Measurements from ENCODE around the gene ZNF770.
"Not testable (repeated sequence)": the region's sequence is repeated elsewhere in the genome, so short reads cannot be mapped to it uniquely, and the experiment has no call there.

DNA sequence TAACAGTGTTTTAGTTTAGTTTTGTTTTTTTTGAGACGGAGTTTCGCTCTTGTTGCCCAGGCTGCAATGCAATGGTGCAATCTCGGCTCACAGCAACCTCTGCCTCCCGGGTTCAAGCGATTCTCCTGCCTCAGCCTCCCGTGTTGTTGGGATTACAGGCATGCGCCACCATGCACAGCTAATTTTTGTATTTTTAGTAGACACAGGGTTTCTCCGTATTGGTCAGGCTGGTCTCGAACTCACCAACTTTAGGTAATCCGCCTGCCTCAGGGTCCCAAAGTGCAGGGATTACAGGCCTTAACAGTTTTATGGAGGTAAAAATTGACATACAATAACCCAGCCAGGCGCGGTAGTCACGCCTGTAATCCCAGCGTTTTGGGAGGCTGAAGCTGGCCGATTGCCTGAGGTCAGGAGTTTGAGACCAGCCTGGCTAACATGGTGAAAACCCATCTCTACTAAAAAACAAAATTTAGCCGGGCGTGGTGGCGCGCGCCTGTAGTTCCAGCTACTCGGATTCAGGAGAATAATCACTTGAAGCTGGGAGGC is 17.9 kb downstream of the ZNF770 start:
- TF ChIP-seq CTCF (IDR thresholded peaks at IDR 0.05): peak; percentile 24
- TF ChIP-seq EZH2 (IDR thresholded peaks at IDR 0.05; ENCODE audit: borderline replicate concordance, insufficient read depth, low read depth, low read length, poor library complexity, severe bottlenecking): not testable (repeated sequence)

All from B cell (primary cell).